Islet precursor cell (in vitro differentiated cells): ENCODE data around the gene EDEM3.
"Not testable (repeated sequence)": the region's sequence is repeated elsewhere in the genome, so short reads cannot be mapped to it uniquely, and the experiment has no call there.

Experiments used
- DNase-seq: peaks from one replicate; pipeline ENCODE4 v3.0.0-alpha.2; 2018

The EDEM3 gene

GRCh38 chr1:184767591-184767990 lies 12.9 kb upstream of the EDEM3 start:
- no peak for DNase-seq

- DNase-seq: no peak
These were observed 9.8 kb upstream of the EDEM3 start for GRCh38 chr1:184764483-184764882.

- DNase-seq: not testable (repeated sequence)
These were observed 8.9 kb upstream of the EDEM3 start for GRCh38 chr1:184763520-184763919.

GRCh38 chr1:184761969-184762485 lies 7.4 kb upstream of the EDEM3 start:
- DNase-seq: no peak

- no peak for DNase-seq
These were observed 5.0 kb upstream of the EDEM3 start for GRCh38 chr1:184759651-184760050.

GRCh38 chr1:184759112-184759511 lies 4.5 kb upstream of the EDEM3 start:
- no peak for DNase-seq

- DNase-seq: no peak
These were observed 3.2 kb upstream of the EDEM3 start for GRCh38 chr1:184757891-184758290.

- DNase-seq: no peak
These were observed 2.7 kb upstream of the EDEM3 start for GRCh38 chr1:184757406-184757805.

- no peak for DNase-seq
These were observed 788 bp upstream of the EDEM3 start for GRCh38 chr1:184755226-184756065.

GRCh38 chr1:184753608-184754475 lies 816 bp downstream of the EDEM3 start:
- DNase-seq: peak; percentile 78

GRCh38 chr1:184753117-184753516 lies 1.5 kb downstream of the EDEM3 start:
- DNase-seq: no peak

GRCh38 chr1:184752656-184753055 lies 2.0 kb downstream of the EDEM3 start:
- no peak for DNase-seq

- DNase-seq: no peak
These were observed 5.9 kb downstream of the EDEM3 start for GRCh38 chr1:184748740-184749139.

- no peak for DNase-seq
These were observed 7.3 kb downstream of the EDEM3 start for GRCh38 chr1:184747089-184747955.

GRCh38 chr1:184745929-184746638 lies 8.6 kb downstream of the EDEM3 start:
- no peak for DNase-seq

- no peak for DNase-seq
These were observed 9.5 kb downstream of the EDEM3 start for GRCh38 chr1:184745110-184745509.

GRCh38 chr1:184743062-184743756 lies 11.4 kb downstream of the EDEM3 start:
- no peak for DNase-seq

- DNase-seq: no peak
These were observed 14.3 kb downstream of the EDEM3 start for GRCh38 chr1:184740344-184740743.

- DNase-seq: no peak
These were observed 14.9 kb downstream of the EDEM3 start for GRCh38 chr1:184739796-184740195.

- no peak for DNase-seq
These were observed 15.6 kb downstream of the EDEM3 start for GRCh38 chr1:184739070-184739469.

- DNase-seq: no peak
These were observed 19.7 kb downstream of the EDEM3 start for GRCh38 chr1:184734980-184735379.
